Stimulated activated CD4-positive, alpha-beta T cell treated with anti-CD3 and anti-CD28 coated beads, Interleukin-4, amount 100 ng/mL, for 24 hours (primary cell): Measurements from ENCODE around the gene CAVIN1.
A peak's percentile ranks its signal among the peaks of the same experiment; 100 is the strongest.
"Not testable (repeated sequence)": the region's sequence is repeated elsewhere in the genome, so short reads cannot be mapped to it uniquely, and the experiment has no call there.

Source experiments
- DNase-seq: peaks from one replicate; pipeline ENCODE4 v3.0.0-alpha.2; 2020

The CAVIN1 gene, protein sequence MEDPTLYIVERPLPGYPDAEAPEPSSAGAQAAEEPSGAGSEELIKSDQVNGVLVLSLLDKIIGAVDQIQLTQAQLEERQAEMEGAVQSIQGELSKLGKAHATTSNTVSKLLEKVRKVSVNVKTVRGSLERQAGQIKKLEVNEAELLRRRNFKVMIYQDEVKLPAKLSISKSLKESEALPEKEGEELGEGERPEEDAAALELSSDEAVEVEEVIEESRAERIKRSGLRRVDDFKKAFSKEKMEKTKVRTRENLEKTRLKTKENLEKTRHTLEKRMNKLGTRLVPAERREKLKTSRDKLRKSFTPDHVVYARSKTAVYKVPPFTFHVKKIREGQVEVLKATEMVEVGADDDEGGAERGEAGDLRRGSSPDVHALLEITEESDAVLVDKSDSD

DNA sequence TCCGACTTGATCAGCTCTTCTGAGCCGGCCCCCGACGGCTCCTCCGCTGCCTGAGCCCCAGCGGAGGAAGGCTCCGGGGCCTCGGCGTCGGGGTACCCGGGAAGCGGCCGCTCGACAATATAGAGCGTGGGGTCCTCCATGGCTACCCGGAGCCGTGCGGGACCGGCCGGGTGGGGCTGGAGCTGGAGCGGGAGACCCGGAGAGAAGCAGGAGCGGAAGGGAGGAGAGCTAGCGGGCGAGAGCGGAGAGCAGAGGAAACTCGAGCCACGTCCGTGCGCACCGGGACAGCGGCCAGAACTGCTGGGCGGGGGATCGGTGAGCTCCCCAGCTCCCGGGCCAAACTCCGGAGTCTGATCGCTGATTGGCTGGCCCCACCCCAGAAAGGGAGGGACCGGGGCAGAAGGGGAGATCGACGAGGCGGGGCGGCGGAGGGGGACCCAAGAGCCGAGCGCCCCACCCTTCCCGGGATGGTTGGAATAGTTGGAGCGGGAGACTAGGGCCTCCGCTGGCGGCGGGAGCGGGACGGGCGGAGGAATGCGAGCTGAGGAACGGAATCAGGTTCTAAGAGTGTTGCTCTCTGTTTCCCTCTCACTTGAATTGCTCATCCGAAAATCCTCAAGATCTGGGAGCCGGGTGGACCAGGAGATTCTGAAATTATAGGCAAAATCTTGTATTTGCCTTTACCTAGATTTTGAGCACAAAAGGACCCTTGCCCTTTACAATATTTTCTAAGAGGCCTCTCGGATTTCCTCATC, at the start of gene CAVIN1:
Gene CAVIN1 (minus strand): TSS at position 299 of the 755 bp plus-strand sequence. CDS start 159 bp downstream, at position 140.
- no peak for DNase-seq

DNA sequence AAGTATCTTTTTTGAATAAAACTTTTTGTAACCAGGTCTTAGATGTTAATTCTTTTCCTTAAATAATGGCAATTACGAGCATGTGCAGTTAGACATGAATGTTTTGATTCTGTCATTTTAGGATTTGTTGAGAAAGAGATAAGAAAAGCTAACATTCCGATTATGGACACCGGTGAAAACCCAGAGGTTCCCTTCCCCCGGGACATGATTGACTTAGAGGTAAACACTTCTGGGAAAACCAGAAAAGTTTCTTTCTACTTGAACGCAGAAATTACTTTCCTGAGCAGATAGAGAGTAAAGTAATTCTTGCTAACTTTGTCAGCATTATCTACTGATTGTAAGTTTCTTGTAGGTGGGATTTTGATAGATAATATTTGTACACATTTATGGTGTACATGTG, 44.8 kb upstream of the CAVIN1 start:
- DNase-seq: no peak

DNA sequence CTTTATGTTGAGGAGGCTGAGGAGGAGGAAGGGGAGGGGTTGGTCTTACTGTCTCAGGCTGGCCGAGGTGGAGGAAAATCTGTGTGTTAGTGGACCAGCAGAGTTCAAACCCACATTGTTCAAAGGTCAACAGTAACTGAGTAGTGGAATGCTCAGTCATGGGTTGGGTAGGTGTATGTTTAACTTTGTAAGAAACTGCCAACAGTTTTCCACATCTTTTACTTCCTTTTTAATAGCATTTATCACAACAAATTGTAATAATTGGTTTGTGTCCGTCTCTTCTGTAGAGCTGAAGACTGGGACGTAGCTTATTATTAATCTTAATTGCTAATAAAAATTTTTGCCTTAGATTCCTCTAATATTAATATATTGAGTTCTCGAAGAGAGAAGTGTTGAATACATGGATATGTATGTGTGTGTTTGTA, 40.9 kb upstream of the CAVIN1 start:
- no peak for DNase-seq

DNA sequence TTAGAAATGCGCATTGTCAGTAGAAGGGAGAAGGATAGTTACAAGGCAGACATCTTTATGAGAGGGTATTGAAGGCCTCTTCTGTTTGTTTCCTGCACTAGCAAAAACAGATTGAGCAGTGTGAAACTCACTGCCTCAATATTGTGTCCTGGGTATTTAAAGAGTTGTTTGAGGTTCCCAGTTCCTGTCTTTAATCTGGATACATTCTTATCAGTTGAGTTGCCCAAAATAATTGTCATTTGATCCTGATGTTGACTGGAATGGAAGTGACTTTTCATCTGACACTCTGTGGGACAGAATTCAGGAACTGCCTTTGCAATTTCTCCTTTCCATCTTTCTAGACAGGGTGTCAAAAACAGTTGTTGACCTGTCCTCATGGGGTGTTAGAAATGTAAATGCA, 37.3 kb upstream of the CAVIN1 start:
- DNase-seq: no peak

DNA sequence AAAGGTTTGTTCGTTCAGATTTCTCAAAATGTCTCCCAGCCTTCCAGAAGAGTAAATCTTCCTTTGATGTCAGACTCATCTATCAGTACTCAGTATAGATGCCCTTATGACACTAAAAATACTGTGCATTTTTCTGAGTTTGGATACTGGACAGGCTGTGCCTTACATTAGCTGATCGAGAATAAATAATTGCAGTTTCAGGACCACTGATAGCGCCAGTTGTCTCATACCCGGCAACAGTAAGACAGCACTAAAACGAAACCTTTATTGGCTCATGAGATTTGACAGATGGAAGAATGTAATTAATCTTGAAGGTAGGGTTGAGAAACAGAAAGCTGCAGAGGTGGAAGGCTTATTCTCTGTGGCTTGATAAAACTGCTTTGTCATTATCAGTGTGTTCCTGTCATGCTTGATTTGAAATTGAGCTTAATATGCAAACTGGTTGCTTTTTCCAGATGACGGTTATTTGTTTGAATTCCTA, 36.8 kb upstream of the CAVIN1 start:
- peak; percentile 28 for DNase-seq

DNA sequence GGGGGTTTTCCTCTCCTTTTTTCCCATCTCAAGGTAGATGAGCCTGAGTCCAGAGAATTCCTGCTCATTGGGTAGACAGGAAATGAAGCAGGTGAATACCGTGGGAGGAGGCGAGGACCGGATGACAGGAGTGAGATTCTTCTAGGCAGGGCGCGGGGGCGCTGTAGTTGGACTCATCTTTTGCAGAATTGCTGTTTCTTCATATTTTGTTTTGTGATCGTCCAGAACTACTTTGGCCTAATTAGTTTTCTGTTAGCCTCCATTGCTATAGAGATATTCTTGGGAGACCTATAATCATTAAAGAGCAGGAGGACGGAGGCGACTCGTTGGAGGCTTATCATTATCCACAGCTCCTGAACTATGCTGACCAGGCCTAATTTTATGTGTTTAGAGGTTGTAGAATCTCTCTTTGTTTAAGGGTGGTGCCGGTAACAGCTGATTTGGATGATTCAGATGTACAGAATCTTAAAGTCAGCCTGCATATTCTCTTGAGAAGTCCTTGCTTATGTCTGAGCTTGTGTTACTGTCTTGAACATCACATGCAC, 36.3 kb upstream of the CAVIN1 start:
- peak; percentile 20 for DNase-seq

DNA sequence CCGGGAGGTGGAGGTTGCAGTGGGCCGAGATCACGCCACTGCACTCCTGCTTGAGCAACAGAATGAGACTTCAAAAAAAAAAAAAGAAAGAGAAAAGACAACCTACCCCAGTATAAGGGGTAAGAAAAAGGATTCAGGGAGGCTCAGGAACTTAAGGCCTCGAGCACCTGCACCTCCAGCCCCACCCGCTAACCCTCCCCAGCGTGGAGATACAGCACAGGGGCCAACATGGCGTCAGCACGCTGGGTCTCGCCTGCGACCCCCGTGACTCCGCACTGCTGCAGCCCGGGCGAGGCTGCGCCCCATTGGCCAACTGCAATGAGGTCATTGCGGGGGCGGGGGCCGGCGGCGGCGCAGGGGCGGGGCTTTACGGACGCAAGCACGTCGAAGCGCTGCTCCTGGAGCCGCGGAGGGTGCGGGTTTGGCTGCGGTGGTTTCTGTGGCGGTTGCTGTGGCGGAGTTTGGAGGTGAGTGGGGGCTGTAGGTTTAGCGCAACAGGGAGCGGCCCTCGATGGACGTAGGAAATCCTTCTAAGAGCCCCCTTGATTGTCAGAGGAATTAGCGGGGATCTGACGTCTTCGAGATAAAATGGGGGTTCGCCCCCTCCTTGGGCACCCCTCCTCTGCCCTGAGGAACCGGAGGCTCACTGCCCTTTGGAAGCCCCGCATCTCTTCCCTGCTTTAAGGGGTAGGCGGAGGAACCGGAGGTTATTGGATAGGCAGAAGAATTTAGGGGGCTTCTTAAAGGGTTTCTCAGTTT, 35.6 kb upstream of the CAVIN1 start, which contains the start of gene ATP6V0A1:
Gene ATP6V0A1 (plus strand): TSS at position 382 of the 759 bp plus-strand sequence. CDS start 2,017 bp downstream, outside the sequence.
- DNase-seq: peak; percentile 89

DNA sequence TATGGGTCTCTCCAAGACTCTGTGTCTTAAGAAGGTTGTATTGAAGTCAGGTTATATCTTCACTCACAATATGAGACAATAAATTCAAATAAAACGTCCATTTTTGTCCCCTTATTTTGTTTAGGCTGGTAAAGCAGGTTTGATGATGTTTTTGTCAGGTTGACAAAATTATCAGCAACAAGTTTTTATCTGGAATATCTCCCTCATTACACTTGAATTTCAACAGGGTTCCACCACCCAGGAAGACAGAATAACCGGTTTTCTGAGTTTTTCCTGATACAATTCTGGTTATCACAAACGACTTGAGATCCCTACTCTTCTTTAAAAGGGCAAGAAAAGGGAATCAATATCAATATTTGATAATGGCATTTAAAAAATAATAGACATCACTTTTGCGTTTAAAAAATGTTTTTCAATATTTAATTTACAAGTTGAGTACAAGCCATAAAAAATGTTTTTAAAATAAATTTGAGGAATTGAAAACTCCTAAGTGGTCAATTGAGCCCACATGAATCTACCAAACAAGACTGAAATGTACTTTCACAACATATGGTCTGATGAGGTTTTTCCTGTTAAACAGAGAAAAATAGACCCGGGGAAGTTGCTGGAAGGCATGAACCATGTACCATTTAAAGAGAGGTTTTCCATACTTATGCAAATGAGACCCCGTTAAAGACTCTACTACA, 34.2 kb upstream of the CAVIN1 start:
- no peak for DNase-seq

DNA sequence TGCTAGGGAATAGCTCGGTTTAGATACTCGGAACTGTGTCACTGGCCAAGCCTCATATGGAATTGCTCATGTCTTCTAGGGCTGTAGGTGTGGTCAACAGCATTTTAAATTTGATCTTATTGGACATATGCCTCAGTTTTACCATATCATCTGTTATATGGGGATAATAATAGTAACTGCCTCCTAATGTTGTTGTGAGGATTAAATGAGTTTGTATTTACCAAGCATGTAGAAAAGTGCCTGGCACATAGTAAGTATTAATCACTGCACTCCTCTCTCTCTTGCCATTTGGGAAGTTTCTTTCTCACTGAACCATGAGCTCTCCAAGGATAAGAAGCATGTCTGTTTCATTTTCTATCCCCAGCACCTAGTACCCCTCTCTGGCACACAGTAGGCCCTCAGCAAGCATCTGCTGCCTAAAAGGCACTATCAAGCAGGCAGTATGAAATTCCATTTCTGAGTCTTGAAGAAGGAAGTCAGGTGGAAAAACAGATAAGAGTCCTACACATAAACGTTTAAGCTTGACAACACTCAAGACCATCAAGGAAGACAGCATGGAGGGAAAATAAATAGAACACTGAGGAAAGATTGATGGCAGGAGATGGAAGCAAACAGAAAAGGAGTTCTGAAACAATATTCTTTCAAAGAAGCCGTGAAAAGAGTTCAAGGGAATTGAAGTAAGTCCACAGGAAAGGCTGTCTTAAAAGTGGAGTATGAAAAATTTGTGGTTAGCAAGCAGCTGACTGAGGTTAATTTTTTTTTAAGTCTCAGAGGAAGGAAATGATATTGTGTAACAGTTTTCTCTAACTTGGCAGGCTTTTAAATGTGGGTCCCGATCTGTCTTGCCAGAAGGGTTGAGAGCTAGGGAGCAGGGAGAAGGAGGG, 33.4 kb upstream of the CAVIN1 start:
- DNase-seq: peak; percentile 8

DNA sequence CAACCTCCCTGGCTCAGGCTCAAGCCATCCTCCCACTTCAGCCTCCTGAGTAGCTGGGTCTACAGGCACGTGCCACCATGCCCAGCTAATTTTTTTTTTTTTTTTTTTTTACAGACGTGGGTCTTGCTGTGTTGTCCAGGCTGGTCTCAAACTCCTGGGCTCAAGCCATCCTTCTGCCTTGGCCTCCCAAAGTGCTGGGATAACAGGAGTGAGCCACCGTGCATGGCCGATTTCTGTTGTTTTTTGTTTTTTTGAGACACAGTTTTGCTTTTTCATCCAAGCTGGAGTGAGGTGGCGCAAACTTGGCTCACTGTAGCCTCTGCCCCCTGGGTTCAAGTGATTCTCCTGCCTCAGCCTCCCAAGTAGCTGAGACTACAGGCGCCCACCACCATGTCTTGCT, 31.9 kb upstream of the CAVIN1 start:
- not testable (repeated sequence) for DNase-seq

DNA sequence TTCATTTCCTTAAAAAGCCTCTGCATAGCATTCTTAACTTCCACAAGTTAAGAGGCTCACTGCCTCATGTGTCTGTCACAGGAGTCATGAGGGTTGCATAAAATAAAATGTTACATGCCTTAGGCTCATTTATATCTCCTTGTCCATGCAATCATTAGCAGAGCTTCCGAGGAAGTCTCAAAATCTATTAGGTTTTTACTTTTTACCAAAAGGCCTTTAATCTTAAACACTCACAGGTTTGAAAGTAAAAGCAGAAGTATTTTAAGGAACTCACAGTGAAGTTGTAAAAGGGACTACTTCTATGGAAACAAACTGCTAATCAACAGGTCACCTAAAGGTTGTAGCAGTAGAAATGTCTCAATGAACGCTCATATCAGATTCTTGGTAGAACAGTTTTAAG, 30.4 kb upstream of the CAVIN1 start:
- no peak for DNase-seq

DNA sequence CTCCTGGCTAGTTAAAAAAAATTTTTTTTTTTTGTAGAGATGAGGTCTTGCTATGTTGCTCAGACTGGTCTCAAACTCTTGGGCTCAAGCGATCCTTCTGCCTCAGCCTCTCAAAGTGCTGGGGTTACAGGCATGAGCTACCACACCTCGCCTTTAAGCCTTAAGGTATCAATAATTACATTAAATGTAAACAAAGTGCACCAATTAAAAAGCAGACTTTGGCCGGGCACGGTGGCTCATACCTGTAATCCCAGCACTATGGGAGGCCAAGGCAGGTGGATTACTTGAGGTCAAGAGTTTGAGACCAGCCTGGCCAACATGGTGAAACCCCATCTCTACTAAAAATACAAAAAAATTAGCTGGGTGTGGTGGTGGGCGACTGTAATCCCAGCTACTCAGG, 28.2 kb upstream of the CAVIN1 start:
- not testable (repeated sequence) for DNase-seq

DNA sequence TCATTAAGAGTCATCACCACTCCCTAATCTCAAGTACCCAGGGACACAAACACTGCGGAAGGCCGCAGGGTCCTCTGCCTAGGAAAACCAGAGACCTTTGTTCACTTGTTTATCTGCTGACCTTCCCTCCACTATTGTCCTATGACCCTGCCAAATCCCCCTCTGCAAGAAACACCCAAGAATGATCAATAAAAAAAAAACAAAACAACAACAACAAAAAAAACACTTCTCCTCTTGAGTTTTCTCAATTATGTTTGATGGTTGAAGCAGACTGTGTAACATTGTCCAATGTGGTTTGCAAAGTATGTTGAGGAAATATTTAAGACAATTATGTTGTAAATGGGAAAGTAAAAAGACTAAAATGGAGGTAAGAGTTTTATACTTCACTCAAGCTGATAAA, 26.8 kb upstream of the CAVIN1 start:
- DNase-seq: not testable (repeated sequence)

DNA sequence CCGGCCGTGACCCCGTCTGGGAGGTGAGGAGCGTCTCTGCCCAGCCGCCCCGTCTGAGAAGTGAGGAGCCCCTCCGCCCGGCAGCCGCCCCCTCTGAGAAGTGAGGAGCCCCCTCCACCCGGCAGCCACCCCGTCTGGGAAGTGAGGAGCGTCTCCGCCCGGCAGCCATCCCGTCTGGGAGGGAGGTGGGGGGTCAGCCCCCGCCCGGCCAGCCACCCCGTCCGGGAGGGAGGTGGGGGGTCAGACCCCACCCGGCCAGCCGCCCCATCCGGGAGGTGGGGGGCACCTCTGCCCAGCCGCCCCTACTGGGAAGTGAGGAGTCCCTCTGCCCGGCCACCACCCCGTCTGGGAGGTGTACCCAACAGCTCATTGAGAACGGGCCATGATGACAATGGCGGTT, 26.1 kb upstream of the CAVIN1 start:
- DNase-seq: not testable (repeated sequence)

DNA sequence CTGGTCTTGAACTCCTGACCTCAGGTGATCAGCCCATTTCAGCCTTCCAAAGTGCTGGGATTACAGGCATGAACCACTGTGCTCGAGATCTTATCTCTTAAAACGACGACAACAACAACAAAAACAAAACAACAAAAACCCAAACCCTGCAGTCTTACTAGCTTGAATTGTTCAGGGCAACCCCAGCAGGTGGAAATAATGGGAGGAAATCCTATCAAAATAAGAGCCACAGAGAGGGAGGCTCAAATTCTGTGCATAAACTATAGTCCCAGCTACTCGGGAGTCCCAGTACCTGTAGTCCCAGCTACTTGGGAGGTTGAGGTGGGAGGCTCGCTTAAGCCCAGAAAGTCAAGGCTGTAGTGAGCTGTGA, 19.1 kb upstream of the CAVIN1 start:
- no peak for DNase-seq

DNA sequence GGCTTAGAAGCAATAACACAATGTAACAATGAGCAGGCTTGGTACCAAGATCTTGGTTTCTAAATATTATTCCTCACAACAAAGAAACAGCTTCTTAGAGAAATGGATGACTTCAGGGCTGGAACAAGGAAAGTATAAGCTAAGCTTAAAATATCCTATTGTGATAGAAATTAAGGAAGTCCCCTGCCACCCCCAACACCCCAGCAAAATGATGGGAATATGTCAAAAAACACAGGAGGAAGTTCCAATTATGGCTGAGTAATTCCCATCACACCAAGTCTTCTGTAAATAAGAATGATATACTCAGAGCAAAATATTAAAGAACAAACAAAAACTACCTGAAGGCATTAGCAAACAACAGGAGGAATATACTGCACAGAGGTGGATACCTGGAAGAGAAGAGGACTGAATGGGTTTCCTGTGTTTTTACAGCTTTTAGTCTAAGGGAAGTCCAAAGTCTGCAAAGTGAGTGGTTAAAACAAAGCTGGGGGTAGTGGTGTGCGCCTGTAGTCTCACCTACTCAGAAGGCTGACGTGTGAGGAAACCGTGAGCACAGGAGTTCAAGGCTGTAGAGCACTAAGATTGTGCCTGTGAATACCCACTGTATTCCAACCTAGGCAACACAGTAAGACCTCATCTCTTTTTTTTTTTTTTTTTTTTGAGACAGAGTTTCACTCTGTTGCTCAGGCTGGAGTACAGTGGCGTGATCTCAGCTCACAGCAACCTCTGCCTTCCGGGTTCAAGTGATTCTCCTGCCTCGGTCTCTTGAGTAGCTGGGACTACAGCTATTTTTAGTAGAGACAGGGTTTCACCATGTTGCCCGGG, 18.5 kb upstream of the CAVIN1 start:
- no peak for DNase-seq

DNA sequence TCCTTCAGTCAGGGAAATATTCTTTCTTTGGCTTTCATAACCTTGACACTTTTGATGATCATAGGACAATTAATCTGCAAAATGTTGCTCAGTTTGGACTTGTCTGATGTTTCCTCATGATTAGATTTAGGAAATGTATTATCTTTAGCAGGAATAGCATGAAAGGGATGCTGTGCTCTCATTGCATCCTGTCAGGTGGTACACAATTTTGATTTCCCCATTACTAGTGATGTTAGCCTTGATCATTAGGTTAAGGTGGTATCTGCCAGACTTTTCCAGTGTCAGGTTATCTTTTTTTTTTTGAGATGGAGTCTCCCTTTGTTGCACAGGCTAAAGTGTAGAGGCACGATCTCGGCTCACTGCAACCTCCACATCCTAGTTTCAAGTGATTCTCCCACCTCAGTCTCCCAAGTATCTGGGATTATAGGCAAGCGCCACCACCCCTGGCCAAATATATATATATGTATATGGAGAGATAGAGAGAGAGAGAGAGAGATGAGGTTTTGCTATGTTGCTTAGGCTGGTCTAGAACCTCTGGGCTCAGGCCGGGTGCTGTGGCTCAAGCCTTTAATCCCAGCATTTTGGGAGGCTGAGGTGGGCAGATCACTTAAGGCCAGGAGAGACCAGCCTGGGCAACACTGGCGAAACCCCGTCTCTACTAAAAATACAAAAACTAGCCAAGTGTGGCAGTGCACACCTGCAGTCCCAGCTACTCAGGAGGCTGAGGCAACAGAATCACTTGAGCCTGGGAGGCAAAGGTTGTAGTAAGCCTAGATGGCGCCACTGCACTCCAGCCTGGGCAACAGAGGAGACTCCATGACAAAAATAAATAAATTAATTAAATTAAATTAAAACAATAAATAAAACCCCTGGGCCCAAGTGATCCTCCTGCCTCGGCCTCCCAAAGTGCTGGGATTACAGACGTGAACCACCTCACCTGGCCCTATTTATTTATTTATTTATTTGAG, 15.8 kb upstream of the CAVIN1 start:
- DNase-seq: peak; percentile 50

DNA sequence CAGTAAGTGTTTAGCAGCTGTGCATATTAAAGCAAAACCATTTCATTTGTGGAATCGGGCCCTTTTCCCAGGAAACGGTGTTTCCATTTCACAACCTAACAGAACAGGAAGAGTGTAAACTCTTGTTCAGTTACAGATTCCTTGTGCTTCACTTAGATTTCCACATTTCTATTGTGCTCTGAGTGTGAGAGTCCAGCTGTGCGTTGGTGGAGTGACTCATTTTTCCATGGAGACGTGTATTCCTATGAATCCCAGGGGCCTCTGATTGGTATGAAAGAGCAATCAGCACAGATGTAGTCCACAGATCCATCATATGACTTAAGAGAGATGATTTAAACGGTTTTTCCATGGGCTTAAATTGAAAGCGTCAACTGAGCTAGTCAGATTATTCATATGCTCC, 13.3 kb upstream of the CAVIN1 start:
- DNase-seq: no peak

DNA sequence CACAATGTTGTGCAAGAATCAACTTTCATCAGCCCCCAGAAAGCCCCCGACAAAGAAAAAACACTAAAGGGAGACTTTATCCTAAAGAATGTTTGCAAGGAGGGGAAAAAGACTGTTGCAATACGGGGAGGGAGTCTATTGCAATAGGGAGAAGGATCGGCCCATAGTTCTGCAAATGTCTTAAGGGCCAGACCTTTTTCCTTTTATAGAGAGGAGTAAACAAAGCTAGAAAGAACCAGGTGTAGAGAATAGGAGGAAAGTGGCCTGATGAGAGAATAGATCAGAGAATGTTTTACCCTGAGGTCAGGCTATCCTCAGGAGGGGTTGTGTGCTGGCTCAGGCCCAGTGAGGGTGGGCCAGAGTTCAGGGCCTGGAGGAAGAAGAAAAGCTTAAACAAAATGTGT, 8.7 kb upstream of the CAVIN1 start:
- no peak for DNase-seq
